ENCODE measurements around the gene ARID4B. TPM values are rescaled to one million over a fixed set of nuclear protein-coding genes. Genes with fewer than 3 reads are reported as not detected.

ARID4B gene
- total RNA-seq, 1 experiment from 2014 or later: 28.3 TPM

- H3K27me3 ChIP-seq (ENCODE audit: insufficient read depth, low read length): no peaks in the 10 kb centered on the region
- no peaks in the 10 kb centered on the region for H3K9me3 ChIP-seq (ENCODE audit: control insufficient read depth in 1 of 2, insufficient read depth in 1 of 2, low read depth in 1 of 2, low read length in 2 of 2)
- no peaks in the 10 kb centered on the region for H3K36me3 ChIP-seq (ENCODE audit: control insufficient read depth in 1 of 2, insufficient read depth in 2 of 2, low read length in 2 of 2)
- H3K4me1 ChIP-seq (ENCODE audit: control insufficient read depth in 1 of 2, insufficient read depth in 2 of 2, low read length in 2 of 2): peaks cover 0 to 3% of the 10 kb centered on the region in 2 experiments; a peak in 1 of 4 replicates
- POLR2A ChIA-PET: no interaction called here
- DNase-seq (ENCODE audit: low read depth, low spot score) (no peak), ATAC-seq (no peak)
- H3K9me2 ChIP-seq (ENCODE audit: insufficient read depth): no peaks in the 10 kb centered on the region
- no TSS peak for BruUV-seq (replicated peaks)
- RAD21 ChIA-PET (ENCODE audit: low non-redundant PET in 1 of 2, low total read pairs in 2 of 2, uncharacterized antibody in 2 of 2, unreplicated experiment in 2 of 2): no interaction called here
- peaks cover 92% of the 10 kb centered on the region for H3K79me2 ChIP-seq (ENCODE audit: insufficient read depth, low read length)
- H4K20me1 ChIP-seq (ENCODE audit: insufficient read depth): peaks cover 10% of the 10 kb centered on the region; the same call in 1 of the 2 replicates
- no peak overlapping the region for H2AFZ ChIP-seq (ENCODE audit: low read depth, low read length, poor library complexity, severe bottlenecking)
- no peak overlapping the region for H3K4me3 ChIP-seq (replicated peaks in 1 of 2; ENCODE audit: low read depth in 1 of 2, low read length in 2 of 2)
- CTCF ChIA-PET: no interaction called here
- TF ChIP-seq RAD21 (IDR thresholded peaks at IDR 0.05; ENCODE audit: low read depth): no peak
- TF ChIP-seq EZH2 (IDR thresholded peaks at IDR 0.05): no peak
- no peak overlapping the region for H3K4me2 ChIP-seq (ENCODE audit: low read length)
- intact Hi-C loops (cut with micrococcal nuclease): no loop called here
- no peak overlapping the region for H3K27ac ChIP-seq (ENCODE audit: low read depth, low read length)
- H3K9ac ChIP-seq (ENCODE audit: low read length): no peak overlapping the region
Observed at GRCh38 chr1:235278233-235278914, 49.6 kb downstream of the ARID4B start.

- Histone ChIP-seq H3K36me3 (ENCODE audit: control insufficient read depth in 1 of 2, insufficient read depth in 2 of 2, low read length in 2 of 2) (no peaks in the 10 kb centered on the region), H3K9me3 (ENCODE audit: control insufficient read depth in 1 of 2, insufficient read depth in 1 of 2, low read depth in 1 of 2, low read length in 2 of 2) (no peaks in the 10 kb centered on the region), H3K4me1 (ENCODE audit: control insufficient read depth in 1 of 2, insufficient read depth in 2 of 2, low read length in 2 of 2) (peaks cover 0 to 3% of the 10 kb centered on the region in 2 experiments; a peak in 1 of 4 replicates), H3K4me3 (replicated peaks in 1 of 2; ENCODE audit: low read depth in 1 of 2, low read length in 2 of 2) (no peak overlapping the region), H3K27me3 (ENCODE audit: insufficient read depth, low read length) (no peaks in the 10 kb centered on the region), H2AFZ (ENCODE audit: low read depth, low read length, poor library complexity, severe bottlenecking) (no peak overlapping the region), H3K9me2 (ENCODE audit: insufficient read depth) (no peaks in the 10 kb centered on the region), H4K20me1 (ENCODE audit: insufficient read depth) (peaks cover 10% of the 10 kb centered on the region; the same call in 1 of the 2 replicates), H3K27ac (ENCODE audit: low read depth, low read length) (no peak overlapping the region), H3K79me2 (ENCODE audit: insufficient read depth, low read length) (peaks cover 93% of the 10 kb centered on the region), H3K9ac (ENCODE audit: low read length) (no peak overlapping the region), H3K4me2 (ENCODE audit: low read length) (no peak overlapping the region)
- ChIA-PET RAD21 (ENCODE audit: low non-redundant PET in 1 of 2, low total read pairs in 2 of 2, uncharacterized antibody in 2 of 2, unreplicated experiment in 2 of 2) (no interaction called here), POLR2A (no interaction called here), CTCF (no interaction called here)
- no peak for ATAC-seq
- BruUV-seq (replicated peaks): no TSS peak
- intact Hi-C loops (cut with micrococcal nuclease): no loop called here
- no peak for DNase-seq (ENCODE audit: low read depth, low spot score)
- TF ChIP-seq SP1 (IDR thresholded peaks at IDR 0.05; ENCODE audit: low read depth): no peak
- no peak for TF ChIP-seq EZH2 (IDR thresholded peaks at IDR 0.05)
- TF ChIP-seq EZH2phosphoT487 (IDR thresholded peaks at IDR 0.05; ENCODE audit: borderline replicate concordance): no peak
- TF ChIP-seq SRF (IDR thresholded peaks at IDR 0.05; ENCODE audit: low read depth): no peak
- no peak for TF ChIP-seq YY1 (IDR thresholded peaks at IDR 0.05; ENCODE audit: extremely low read depth, insufficient replicate concordance, low read depth, low read length)
- TF ChIP-seq CEBPB (IDR thresholded peaks at IDR 0.05; ENCODE audit: low read depth): no peak
- TF ChIP-seq TCF7L2 (IDR thresholded peaks at IDR 0.05; ENCODE audit: borderline replicate concordance, extremely low read depth, insufficient read depth, insufficient read length): no peak
- TF ChIP-seq, protein P1, sequence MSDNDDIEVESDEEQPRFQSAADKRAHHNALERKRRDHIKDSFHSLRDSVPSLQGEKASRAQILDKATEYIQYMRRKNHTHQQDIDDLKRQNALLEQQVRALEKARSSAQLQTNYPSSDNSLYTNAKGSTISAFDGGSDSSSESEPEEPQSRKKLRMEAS (IDR thresholded peaks at IDR 0.05): no peak
- TF ChIP-seq CBX3 (IDR thresholded peaks at IDR 0.05; ENCODE audit: low read depth): no peak
- TF ChIP-seq JUND (IDR thresholded peaks at IDR 0.05): no peak
- no peak for TF ChIP-seq ZNF274 (IDR thresholded peaks at IDR 0.05; ENCODE audit: low read depth, low read length)
- TF ChIP-seq FOSL1 (IDR thresholded peaks at IDR 0.05; ENCODE audit: low read depth): no peak
- no peak for TF ChIP-seq ZBTB33 (IDR thresholded peaks at IDR 0.05; ENCODE audit: extremely low read depth, insufficient replicate concordance, low read length)
- no peak for TF ChIP-seq POLR2A (IDR thresholded peaks at IDR 0.05; ENCODE audit: borderline replicate concordance, extremely low read depth, insufficient read depth, insufficient read length)
- TF ChIP-seq EGR1 (IDR thresholded peaks at IDR 0.05; ENCODE audit: low read depth): no peak
- no peak for TF ChIP-seq POLR2AphosphoS5 (IDR thresholded peaks at IDR 0.05; ENCODE audit: low read depth, low read length)
- TF ChIP-seq ELF1 (IDR thresholded peaks at IDR 0.05; ENCODE audit: borderline replicate concordance, low read depth): no peak
- no peak for TF ChIP-seq ZFX (IDR thresholded peaks at IDR 0.05)
Observed at GRCh38 chr1:235277709-235278108, 50.3 kb downstream of the ARID4B start.
